Skeletal muscle cell (primary cell): Measurements from ENCODE around the gene MRPL43.

Source experiments
- DNase-seq: peaks from one replicate; pipeline ENCODE4 v3.0.0-alpha.2; 2010; ENCODE audit warnings: low read depth
- H3K4me3 ChIP-seq: 2 replicates; pipeline ENCODE4 v1.5.1; 2011; ENCODE audit warnings: low read depth, mild to moderate bottlenecking, control low read depth, low read length, moderate library complexity

Gene MRPL43

GRCh38 chr10:101006593-101007098 lies 19.3 kb upstream of the MRPL43 start:
- DNase-seq, result no peak
- H3K4me3 ChIP-seq, result no peak overlapping the region

DNA sequence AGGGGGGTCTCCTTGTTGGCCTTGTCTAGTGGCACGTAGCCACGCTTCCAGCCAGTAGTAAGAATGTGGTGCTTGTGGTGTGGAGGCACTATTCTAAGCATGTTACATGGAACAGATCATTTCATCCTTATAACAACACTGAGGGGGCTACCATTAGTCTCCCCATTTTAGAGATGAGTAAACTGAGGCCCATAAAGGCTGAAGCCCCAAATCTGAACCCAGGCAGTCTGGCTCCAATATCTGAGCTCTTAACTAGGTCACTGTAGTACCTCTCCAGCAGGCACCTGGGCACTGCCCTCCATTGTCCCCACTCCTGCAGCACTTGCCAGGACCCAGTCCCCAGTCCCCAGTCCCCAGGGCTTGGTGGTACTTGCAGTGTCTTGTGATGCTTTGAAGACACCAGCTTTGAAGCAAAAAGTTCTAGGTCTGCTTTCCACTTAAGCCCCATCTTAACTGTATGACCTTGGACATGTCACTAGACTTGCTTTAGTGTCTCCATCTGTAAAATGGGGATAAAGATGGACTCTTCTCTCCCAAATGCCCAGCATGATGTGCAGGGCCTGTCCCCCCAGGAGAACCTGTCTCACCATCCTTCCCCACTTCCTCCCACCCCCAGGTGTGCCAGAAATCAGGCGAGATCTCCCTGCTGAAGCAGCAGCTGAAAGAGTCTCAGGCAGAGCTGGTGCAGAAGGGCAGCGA lies 18.7 kb upstream of the MRPL43 start:
- no peak for DNase-seq
- no peak overlapping the region for H3K4me3 ChIP-seq

DNA sequence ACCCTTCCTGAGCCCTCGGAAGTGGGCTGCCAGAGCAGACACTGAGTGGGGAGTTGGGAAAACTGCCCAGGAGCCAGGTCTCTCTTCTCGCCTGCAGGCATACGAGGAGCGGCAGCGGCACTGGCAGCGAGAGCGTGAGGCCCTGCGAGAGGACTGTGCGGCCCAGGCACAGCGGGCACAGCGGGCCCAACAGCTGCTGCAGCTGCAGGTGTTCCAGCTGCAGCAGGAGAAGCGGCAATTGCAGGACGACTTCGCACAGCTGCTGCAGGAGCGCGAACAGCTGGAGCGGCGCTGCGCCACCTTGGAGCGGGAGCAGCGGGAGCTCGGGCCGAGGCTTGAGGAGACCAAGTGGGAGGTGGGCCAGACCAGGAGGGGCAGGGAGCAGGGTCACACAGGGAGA lies 18.1 kb upstream of the MRPL43 start:
- no peak for DNase-seq
- no peak overlapping the region for H3K4me3 ChIP-seq

DNA sequence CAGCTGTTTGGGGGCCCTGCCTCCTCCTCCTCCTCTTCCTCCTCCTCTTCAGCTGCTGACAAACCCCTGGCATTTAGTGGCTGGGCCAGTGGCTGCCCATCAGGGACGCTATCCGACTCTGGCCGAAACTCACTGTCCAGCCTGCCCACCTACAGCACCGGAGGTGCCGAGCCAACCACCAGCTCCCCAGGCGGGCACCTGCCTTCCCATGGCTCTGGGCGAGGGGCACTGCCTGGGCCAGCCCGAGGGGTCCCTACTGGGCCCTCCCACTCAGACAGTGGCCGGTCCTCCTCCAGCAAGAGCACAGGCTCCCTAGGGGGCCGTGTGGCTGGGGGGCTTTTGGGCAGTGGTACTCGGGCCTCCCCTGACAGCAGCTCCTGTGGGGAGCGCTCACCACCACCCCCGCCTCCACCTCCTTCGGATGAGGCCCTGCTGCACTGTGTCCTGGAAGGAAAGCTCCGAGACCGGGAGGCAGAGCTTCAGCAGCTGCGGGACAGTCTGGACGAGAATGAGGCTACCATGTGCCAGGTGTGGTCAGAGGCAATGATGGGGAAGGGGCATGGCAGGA lies 16.4 kb upstream of the MRPL43 start:
- no peak for DNase-seq
- H3K4me3 ChIP-seq, result no peak overlapping the region

GRCh38 chr10:101002456-101002855 lies 15.2 kb upstream of the MRPL43 start:
- DNase-seq, result no peak
- no peak overlapping the region for H3K4me3 ChIP-seq

GRCh38 chr10:101001659-101002035 lies 14.3 kb upstream of the MRPL43 start:
- H3K4me3 ChIP-seq, result peak overlapping the region; percentile 89
- DNase-seq, result no peak

- H3K4me3 ChIP-seq, result peak overlapping the region; percentile 89
- DNase-seq, result peak; percentile 80
Observed at GRCh38 chr10:101000915-101001658, 13.8 kb upstream of the MRPL43 start.

GRCh38 chr10:101000127-101000914 lies 13.0 kb upstream of the MRPL43 start:
- peak overlapping the region; percentile 89 for H3K4me3 ChIP-seq
- no peak for DNase-seq

GRCh38 chr10:100999742-101000126 lies 12.4 kb upstream of the MRPL43 start, which contains the start of gene LZTS2:
Gene LZTS2 (plus strand): TSS chr10:100999808. CDS start chr10:101002539, 2,731 bp downstream.
- DNase-seq, result no peak

DNA sequence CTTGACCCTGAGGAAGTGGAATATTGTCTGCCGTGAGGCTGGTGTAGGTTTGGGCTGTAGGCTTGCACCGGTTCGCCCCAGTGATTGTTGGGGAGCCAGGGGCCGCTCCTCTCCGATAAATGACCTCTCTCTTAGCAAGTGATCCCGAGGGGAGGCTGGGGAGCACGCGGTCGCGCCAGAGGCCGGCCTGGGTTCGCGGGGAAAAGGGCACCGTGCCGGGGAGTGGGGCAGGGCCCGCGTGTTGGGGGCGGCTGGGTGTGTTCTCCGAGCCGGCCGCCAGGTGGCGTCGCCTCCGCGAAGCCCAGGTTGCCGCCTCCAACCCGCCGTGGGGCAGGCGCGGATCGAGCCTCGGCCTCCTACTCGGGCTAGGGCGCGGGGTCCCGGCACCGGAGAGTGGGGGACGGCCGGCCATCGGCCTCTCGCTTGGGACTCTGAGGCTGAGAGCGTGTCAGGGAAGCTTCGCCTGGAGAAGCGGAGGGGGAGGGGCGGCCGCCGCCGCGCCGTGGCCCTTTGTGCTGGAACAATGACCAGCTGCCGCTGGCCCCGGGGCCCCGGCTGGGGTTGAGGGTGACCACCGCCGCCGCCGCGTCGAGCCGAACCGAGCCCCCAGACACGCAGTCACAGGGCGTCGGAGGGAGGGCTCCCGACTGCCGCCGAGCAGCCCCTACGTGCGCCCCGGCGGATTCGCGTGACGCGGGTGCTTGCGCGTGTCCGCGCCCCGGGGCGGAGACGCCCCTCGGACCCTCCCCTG lies 11.9 kb upstream of the MRPL43 start:
- DNase-seq, result peak; percentile 47
- H3K4me3 ChIP-seq, result peak overlapping the region; percentile 89

More at GRCh38 chr10:100999742-101000126, 12.4 kb upstream of the MRPL43 start, which contains the start of gene LZTS2:
- H3K4me3 ChIP-seq, result peak within 1 kb of the TSS; percentile 89

GRCh38 chr10:100998183-100998990 lies 11.1 kb upstream of the MRPL43 start:
- DNase-seq, result peak; percentile 63
- peak overlapping the region; percentile 89 for H3K4me3 ChIP-seq

GRCh38 chr10:100997360-100998182 lies 10.3 kb upstream of the MRPL43 start:
- peak overlapping the region; percentile 89 for H3K4me3 ChIP-seq
- peak; percentile 64 for DNase-seq

- H3K4me3 ChIP-seq, result peak overlapping the region; percentile 89
- no peak for DNase-seq
Observed at GRCh38 chr10:100996678-100997359, 9.5 kb upstream of the MRPL43 start.

- no peak overlapping the region for H3K4me3 ChIP-seq
- no peak for DNase-seq
Observed at GRCh38 chr10:100995181-100995580, 7.9 kb upstream of the MRPL43 start.

DNA sequence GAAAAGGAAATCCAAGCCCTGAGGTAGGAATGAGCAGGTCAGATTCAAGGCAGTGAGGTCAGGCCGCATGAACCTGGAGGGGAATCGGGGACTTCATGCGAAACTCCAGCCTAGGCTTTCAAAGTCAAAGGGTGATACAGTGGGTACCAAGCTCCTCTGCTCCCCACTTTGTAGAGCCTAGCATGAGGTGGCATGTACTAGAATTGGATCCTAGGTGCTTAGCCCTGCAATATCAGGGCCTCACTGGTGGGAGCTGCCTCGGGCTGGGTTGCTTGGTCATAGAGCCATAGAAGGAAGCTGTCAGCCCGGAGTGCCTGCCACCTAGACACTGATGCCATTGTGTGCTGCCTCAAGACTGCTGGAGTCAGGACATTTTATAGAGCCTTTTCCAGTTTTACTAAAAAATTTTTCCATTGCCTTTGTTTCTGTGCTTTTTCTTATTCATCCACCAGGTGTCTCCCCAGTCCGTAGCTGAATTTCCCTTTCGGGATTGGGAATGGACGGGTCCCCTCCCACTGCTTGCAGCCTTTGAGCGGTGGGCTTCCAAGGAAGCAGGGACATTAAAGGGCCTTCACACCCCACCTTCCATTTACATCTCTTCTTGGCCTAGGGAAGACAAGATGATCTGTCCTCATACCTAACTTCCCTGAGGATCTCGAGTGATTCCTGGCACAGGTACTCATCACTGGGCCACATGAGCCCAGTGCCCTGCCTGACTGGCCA lies 6.8 kb upstream of the MRPL43 start:
- H3K4me3 ChIP-seq, result no peak overlapping the region
- no peak for DNase-seq

- DNase-seq, result no peak
- no peak overlapping the region for H3K4me3 ChIP-seq
Observed at GRCh38 chr10:100989088-100989487, 1.8 kb upstream of the MRPL43 start.
